HAP-1 (cell line): ENCODE data around the gene LDLRAD1.
"Not testable (repeated sequence)": the region's sequence is repeated elsewhere in the genome, so short reads cannot be mapped to it uniquely, and the experiment has no call there.

Experiments used
- DNase-seq, 2 experiments: peaks; one replicate each; pipeline ENCODE4 v3.0.0-alpha.2; 2016 to 2020; ENCODE audit warnings: low spot score in 2 of 2
- H3K27me3 ChIP-seq: fragments of 250-450 bp; sonication (Bioruptor Pico); 2 replicates; pipeline ENCODE4 v1.5.1; 2020; ENCODE audit warnings: low read depth, mild to moderate bottlenecking, moderate library complexity
- H3K36me3 ChIP-seq: fragments of 250-450 bp; sonication (Bioruptor Pico); replicated peaks from 2 replicates; pipeline ENCODE4 v1.5.1; 2020; ENCODE audit warnings: mild to moderate bottlenecking
- H3K4me1 ChIP-seq: fragments of 250-450 bp; sonication (Bioruptor Pico); 2 replicates; pipeline ENCODE4 v1.5.1; 2020; ENCODE audit warnings: mild to moderate bottlenecking
- H3K4me3 ChIP-seq: fragments of 250-450 bp; sonication (Bioruptor Pico); 2 replicates; pipeline ENCODE4 v1.5.1; 2020; ENCODE audit warnings: mild to moderate bottlenecking, moderate library complexity
- H3K9me3 ChIP-seq: fragments of 250-450 bp; sonication (Bioruptor Pico); 2 replicates; pipeline ENCODE4 v1.5.1; 2020; ENCODE audit warnings: mild to moderate bottlenecking, moderate library complexity
- in situ Hi-C: fragments of 300-500 bp; cut with MboI; formaldehyde crosslinking; loops from 3 replicates; pipeline ENCODE4 v1.14.3; 2020; ENCODE audit warnings: low sequenced_read_pairs, inconsistent platforms, mixed read lengths

Gene LDLRAD1

GRCh38 chr1:54037476-54037875, 19.5 kb upstream of the LDLRAD1 start:
- peaks cover 58% of the 10 kb centered on the region for H3K36me3 ChIP-seq
- in situ Hi-C loops: no loop called here

GRCh38 chr1:54028306-54029251, 10.6 kb upstream of the LDLRAD1 start:
- Histone ChIP-seq H3K36me3 (peaks cover 6% of the 10 kb centered on the region; the same call in 1 of the 2 replicates), H3K4me1 (no peaks in the 10 kb centered on the region), H3K9me3 (no peaks in the 10 kb centered on the region), H3K27me3 (no peaks in the 10 kb centered on the region), H3K4me3 (no peak overlapping the region)
- in situ Hi-C loops: no loop called here
- no peak for DNase-seq

More at GRCh38 chr1:54037476-54037875, 19.5 kb upstream of the LDLRAD1 start:
- Histone ChIP-seq H3K9me3 (no peaks in the 10 kb centered on the region), H3K4me1 (no peaks in the 10 kb centered on the region; the same call in 1 of the 2 replicates), H3K4me3 (no peak overlapping the region), H3K27me3 (no peaks in the 10 kb centered on the region)
- no peak for DNase-seq

- Histone ChIP-seq H3K27me3 (no peaks in the 10 kb centered on the region), H3K9me3 (no peaks in the 10 kb centered on the region), H3K4me1 (no peaks in the 10 kb centered on the region), H3K4me3 (no peak overlapping the region), H3K36me3 (peaks cover 6% of the 10 kb centered on the region; the same call in 1 of the 2 replicates)
- in situ Hi-C loops: no loop called here
- no peak for DNase-seq
Observed at GRCh38 chr1:54027848-54028247, 9.9 kb upstream of the LDLRAD1 start.

GRCh38 chr1:54024811-54025210, 6.8 kb upstream of the LDLRAD1 start:
- DNase-seq, in situ Hi-C loops, H3K9me3 ChIP-seq, H3K4me1 ChIP-seq, H3K27me3 ChIP-seq, H3K36me3 ChIP-seq, H3K4me3 ChIP-seq: not testable (repeated sequence)

GRCh38 chr1:54024358-54024757, 6.4 kb upstream of the LDLRAD1 start:
- H3K27me3 ChIP-seq: no peaks in the 10 kb centered on the region
- H3K9me3 ChIP-seq: no peaks in the 10 kb centered on the region
- H3K4me1 ChIP-seq: no peaks in the 10 kb centered on the region
- no peak for DNase-seq
- H3K4me3 ChIP-seq: no peak overlapping the region
- in situ Hi-C loops: no loop called here
- H3K36me3 ChIP-seq: no peaks in the 10 kb centered on the region

- H3K9me3 ChIP-seq, in situ Hi-C loops, H3K36me3 ChIP-seq, H3K4me1 ChIP-seq, H3K27me3 ChIP-seq, DNase-seq, H3K4me3 ChIP-seq: not testable (repeated sequence)
Observed at GRCh38 chr1:54019562-54020176, 1.7 kb upstream of the LDLRAD1 start.

- DNase-seq: no peak
- H3K27me3 ChIP-seq: 0 out of 2 replicates have a peak, but pooled peaks cover 3% of the 10 kb centered on the region
- H3K36me3 ChIP-seq: no peaks in the 10 kb centered on the region
- H3K4me1 ChIP-seq: no peaks in the 10 kb centered on the region
- in situ Hi-C loops: no loop called here
- no peaks in the 10 kb centered on the region for H3K9me3 ChIP-seq
- no peak overlapping the region for H3K4me3 ChIP-seq
Observed at GRCh38 chr1:54018635-54019034, 649 bp upstream of the LDLRAD1 start.

- H3K4me3 ChIP-seq: no peak overlapping the region
- in situ Hi-C loops: no loop called here
- 0 out of 2 replicates have a peak, but pooled peaks cover 3% of the 10 kb centered on the region for H3K27me3 ChIP-seq
- H3K36me3 ChIP-seq: no peaks in the 10 kb centered on the region
- DNase-seq: no peak
- H3K9me3 ChIP-seq: no peaks in the 10 kb centered on the region
- H3K4me1 ChIP-seq: no peaks in the 10 kb centered on the region
Observed at GRCh38 chr1:54016343-54017282, 1.4 kb downstream of the LDLRAD1 start.

GRCh38 chr1:54014009-54014629, 3.9 kb downstream of the LDLRAD1 start:
- H3K4me3 ChIP-seq: no peak overlapping the region
- H3K9me3 ChIP-seq: no peaks in the 10 kb centered on the region
- DNase-seq: no peak
- in situ Hi-C loops: no loop called here
- no peaks in the 10 kb centered on the region for H3K4me1 ChIP-seq
- H3K36me3 ChIP-seq: no peaks in the 10 kb centered on the region
- H3K27me3 ChIP-seq: 0 out of 2 replicates have a peak, but pooled peaks cover 3% of the 10 kb centered on the region

GRCh38 chr1:54013393-54014008, 4.5 kb downstream of the LDLRAD1 start:
- no peaks in the 10 kb centered on the region for H3K9me3 ChIP-seq
- in situ Hi-C loops: no loop called here
- 0 out of 2 replicates have a peak, but pooled peaks cover 3% of the 10 kb centered on the region for H3K27me3 ChIP-seq
- no peaks in the 10 kb centered on the region for H3K36me3 ChIP-seq
- no peak overlapping the region for H3K4me3 ChIP-seq
- no peak for DNase-seq
- no peaks in the 10 kb centered on the region for H3K4me1 ChIP-seq

- no peak for DNase-seq
- 0 out of 2 replicates have a peak, but pooled peaks cover 3% of the 10 kb centered on the region for H3K27me3 ChIP-seq
- no peaks in the 10 kb centered on the region for H3K4me1 ChIP-seq
- in situ Hi-C loops: no loop called here
- no peaks in the 10 kb centered on the region for H3K9me3 ChIP-seq
- no peaks in the 10 kb centered on the region for H3K36me3 ChIP-seq
- no peak overlapping the region for H3K4me3 ChIP-seq
Observed at GRCh38 chr1:54012863-54013262, 5.1 kb downstream of the LDLRAD1 start.

GRCh38 chr1:54012008-54012325, 6.0 kb downstream of the LDLRAD1 start:
- no peak for DNase-seq
- in situ Hi-C loops: no loop called here
- no peaks in the 10 kb centered on the region for H3K36me3 ChIP-seq
- H3K9me3 ChIP-seq: no peaks in the 10 kb centered on the region
- H3K27me3 ChIP-seq: no peaks in the 10 kb centered on the region
- no peaks in the 10 kb centered on the region for H3K4me1 ChIP-seq
- no peak overlapping the region for H3K4me3 ChIP-seq
